Hematopoietic multipotent progenitor cell treated with erythropoietin and hydrocortisone succinate and interleukin-3 and kit ligand, for 6 days (in vitro differentiated cells): ENCODE results near the gene SMC5.
"Not testable (repeated sequence)": the region's sequence is repeated elsewhere in the genome, so short reads cannot be mapped to it uniquely, and the experiment has no call there.

Experiments used
- DNase-seq: peaks from one replicate; pipeline ENCODE4 v3.0.0-alpha.2; 2015

SMC5 gene

DNA sequence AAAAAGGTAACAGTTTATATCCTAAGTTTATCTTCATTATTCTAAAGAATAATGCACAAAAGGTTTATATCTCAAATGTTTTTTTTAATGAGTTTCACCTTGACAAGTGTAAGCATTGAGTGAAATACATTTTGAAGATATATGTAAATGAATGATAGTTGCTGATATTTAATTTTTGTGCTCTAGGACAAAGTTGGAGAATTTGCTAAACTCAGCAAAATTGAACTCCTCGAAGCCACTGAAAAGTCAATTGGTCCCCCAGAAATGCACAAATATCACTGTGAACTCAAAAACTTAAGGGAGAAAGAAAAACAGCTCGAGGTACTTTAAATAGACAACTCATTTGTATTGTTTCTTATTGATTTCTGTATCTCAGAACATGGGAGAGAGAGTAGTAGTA, 19.5 kb downstream of the SMC5 start:
- DNase-seq, result no peak

DNA sequence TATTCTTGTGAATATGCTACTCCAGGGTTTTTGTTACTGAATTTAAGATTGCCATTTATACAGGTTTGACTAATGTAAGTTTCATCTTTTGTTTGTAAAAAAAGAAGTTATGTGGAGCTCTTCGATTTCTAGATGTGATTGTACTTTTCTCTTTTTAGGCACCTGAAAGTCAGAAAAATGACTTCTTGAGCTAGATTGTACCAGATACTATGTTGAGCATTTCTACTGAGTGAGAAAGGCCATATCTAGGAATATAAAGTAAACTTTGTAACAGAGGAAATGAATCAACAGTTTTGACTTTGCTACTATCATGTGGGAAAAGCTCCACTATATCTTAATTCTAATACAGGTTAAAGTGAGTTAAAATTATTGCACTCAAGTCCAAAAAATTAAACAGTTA, 25.1 kb downstream of the SMC5 start:
- no peak for DNase-seq

DNA sequence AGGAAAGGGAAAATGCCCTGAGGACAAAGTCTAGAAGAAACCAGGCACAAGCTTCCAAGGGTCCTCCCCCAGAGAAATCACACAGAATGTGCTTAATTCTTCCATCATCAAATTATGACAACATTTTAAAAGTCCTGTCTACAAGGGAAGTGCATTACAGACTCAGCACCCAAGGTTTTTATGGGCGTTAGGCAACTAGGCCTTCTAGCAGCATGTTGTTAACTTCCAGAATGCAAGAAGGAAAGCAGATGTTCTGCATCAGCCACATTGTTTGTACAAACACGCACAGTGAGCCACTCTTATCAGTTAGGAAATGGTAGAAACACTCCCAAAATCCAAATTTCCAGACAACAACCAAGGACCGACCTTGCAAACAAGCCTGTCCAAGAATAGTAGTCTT, 26.5 kb downstream of the SMC5 start:
- no peak for DNase-seq

DNA sequence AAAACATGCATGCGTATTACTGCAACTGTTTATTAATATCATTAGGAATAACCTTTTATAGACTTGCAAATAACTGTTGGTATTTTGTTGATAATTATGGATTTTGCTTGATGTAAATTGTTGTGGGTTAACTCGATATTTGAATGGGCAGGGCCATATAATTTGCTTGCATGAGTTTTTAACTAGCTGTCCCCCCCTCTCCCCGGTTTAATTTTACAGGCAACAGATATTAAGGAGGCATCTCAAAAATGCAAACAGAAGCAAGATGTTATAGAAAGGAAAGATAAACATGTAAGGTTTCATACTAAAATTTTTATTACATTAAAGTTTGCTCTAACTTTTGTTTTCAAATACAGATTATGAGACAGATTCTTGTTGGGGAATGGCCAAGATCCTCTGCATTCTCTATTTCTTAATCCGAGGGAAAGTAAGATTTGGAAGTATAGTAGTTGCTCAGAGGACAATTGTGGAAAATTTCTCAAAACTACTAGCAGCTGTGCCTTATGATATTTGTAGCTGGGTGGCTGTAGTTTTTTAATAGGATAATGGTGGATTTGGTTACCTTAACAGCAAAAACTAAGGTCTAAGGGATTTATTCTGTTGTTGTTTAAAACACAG, 27.3 kb downstream of the SMC5 start:
- no peak for DNase-seq

DNA sequence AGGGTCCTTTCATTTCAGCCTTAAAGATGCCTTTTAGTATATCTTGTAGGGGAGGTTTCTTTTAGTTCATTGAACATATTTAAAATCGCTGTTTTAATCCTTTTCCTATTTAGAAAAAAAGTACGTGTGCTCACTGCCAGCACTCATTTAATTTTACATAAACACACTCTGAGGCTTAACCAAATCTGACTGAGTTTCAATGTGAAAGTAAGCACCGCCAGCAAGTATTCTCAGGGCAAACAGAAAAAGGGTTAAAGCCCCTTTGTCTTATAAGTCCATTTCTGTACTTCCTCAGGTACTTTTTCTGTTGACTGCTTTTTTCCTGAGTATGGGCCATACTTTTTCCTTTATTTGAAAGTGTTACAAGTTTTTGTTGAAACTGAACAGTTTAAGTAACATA, 31.8 kb downstream of the SMC5 start:
- no peak for DNase-seq

DNA sequence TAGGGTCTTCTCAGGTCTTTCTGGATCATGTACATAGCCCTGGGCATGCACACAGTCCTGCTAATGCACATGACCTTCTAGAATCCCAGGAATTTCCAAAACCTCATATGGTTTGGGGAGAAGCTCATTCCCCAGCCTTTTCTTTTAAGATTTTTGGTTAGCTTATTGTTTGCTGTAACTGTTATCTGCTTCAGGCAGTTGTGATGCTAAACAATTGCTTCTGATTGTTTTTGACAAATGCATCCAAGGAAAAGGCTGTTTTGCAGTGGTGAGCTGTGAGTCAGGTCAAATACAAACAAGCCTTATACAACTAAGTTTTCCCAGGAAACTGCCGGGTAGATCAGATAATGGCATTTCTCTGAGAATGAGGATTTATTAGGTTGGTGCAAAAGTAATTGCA, 32.7 kb downstream of the SMC5 start:
- no peak for DNase-seq

DNA sequence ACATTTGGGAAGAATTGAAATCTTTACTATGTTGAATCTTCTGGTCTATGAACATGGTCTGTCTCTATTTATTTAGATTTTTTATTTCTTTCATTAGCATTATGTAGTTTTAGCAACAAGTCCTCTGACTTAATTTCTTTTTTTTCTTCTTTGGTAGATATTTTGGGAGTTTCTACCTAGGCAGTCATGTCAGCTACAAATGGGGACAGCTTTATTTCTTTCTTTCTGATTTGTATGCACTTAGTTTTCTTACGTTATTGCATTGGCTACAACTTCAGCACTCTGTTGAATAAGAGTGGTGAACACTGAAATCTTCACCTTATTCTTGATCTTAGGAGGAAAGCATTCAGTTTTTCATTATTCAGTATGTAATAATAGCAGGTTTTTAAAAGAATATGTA, 33.5 kb downstream of the SMC5 start:
- DNase-seq, result no peak

DNA sequence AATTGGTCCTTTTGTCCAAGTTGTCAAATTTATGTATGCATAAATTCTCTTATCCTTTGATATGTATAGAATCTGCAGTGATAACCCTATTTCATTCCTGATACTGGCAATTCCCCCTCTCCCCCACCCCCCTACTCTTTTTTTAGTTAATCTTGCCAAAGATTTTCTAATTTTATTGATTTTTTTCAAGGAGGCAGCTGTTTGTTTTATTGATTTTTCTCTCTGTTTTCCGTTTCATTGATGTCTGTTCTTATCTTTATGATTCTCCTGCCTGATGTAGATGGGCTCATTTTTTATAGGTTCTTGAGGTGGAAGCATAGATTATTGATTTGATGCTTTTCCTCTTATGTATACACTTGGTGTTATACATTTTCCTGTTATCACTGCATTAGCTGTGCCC, 34.4 kb downstream of the SMC5 start:
- DNase-seq, result no peak

DNA sequence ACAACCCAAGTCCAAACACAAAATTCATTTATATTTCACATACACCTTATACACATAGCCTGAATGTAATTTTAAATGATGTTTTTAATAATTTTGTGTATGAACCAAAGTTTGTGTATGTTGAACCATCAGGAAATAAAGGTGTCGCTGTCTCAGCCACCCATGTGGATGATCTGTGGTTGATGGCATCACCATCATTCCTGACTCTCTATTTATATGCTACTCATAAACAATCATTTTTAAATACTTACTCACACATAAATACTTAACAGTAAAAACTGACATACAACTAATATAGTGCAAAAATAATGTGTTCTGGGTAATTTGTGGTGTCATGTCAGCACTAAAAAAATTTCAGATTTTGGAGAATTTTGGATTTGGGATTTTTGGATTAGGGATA, 38.4 kb downstream of the SMC5 start:
- DNase-seq, result no peak

DNA sequence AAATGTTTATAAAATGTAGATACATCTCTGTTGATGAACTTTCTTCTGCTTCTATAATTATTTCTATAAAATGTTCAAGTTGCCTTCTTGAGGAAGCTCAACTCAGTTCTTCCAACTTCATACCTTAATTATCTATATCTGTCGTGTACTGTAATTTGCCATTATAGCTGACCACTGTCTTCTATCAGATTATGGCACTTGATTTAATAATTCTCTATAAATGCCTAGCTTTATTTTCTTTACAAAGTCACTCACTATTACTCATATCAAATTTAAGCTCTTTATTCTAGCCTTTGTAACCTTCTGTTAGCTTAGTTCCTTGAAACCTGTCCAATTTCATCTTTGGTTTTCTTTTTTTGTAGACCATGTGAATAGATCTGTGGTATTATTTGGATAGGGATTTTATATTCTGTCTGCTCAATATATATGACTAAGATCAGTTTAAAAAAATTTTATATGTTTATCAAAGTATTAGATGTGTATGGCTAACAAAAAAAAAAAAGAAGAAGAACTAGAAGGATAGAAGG, 39.5 kb downstream of the SMC5 start:
- DNase-seq, result no peak

DNA sequence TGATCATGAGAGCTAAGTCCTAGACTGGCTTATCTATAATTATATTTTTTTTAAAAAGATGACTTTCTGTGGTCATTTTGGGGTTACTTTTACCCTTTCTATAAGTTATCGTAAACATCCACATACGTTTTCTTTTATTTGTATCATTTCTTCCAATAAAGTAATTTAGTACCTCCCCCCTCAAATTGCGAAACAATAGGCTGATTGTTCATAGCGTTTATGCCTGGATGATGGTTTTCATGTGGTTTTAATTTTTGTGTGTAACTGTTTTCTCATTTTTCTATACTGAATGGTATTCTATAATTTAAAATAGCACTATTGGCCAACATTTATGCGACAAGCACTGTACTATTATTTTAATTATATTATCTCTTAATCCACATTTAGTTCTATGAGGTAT, 44.5 kb downstream of the SMC5 start:
- no peak for DNase-seq

DNA sequence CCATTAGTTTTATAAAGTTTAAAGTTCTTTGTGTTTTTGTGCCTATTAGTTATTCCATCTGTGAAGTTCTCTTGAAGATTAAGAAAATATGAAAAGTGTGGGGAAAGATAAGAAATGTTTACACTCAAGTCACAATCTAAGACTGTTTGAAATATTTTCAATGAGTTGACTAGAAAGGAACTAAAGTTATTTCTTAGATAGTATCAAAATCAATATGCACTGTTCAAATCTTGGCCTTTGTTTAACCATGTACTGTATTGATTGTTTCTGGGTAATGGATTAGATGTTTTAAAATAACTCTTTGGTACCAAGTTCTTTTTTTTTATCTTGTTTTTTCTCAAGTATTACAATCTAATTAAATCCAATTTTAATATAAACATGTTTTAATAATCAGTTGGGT, 46.0 kb downstream of the SMC5 start:
- DNase-seq, result no peak

DNA sequence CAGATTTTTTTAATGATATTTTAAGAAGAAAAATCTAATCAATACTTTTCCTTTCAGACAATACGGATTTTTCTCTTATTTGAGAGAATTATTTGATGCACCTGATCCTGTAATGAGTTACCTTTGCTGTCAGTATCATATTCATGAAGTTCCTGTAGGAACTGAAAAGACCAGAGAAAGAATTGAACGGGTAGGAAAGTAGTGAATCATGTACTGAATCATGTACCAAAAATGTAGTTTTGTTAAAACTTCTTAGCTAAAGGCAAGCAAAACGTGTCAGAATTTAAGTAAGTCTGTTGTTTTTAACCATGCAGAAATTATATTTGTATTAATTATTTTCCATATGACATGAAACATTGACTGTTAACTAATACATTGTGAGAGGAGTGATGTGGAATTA, 56.6 kb downstream of the SMC5 start:
- DNase-seq, result no peak

DNA sequence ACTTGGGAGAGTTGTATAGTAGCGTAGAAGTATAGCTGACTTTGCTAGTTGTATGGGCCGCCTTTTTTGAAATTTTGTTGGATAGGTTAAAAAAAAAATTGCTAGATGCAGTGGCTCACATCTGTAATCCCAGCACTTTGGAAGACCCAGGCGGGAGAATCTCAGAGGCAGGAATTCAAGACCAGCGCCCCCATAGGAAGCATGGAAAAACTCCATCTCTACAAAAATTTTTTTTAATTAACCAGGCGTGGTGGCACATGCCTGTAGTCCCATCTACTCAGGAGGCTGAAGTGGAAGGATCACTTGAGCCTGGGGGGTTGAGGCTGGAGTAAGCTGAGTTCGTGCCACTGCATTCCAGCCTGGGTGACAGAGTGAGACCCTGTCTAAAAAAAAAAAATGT, 59.2 kb downstream of the SMC5 start:
- DNase-seq, result no peak

DNA sequence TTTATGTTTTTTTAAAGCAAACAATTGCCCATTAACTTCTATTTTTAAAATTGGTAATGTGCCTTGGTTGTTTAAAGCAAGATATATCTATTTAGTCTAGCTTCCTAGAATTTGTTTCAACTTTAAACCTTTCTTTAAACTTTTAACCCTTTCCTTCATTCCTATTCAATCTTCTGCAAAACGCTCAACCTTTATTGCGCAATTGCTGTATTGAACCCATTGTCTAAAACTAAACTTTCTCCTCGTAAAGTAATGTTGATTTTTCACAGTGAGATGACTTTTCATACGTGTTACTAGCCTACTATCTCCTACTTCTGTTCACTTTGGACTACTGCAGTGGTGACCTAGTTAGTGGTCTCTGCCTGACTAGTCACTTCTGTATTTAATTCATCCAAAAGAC, 63.3 kb downstream of the SMC5 start:
- no peak for DNase-seq

DNA sequence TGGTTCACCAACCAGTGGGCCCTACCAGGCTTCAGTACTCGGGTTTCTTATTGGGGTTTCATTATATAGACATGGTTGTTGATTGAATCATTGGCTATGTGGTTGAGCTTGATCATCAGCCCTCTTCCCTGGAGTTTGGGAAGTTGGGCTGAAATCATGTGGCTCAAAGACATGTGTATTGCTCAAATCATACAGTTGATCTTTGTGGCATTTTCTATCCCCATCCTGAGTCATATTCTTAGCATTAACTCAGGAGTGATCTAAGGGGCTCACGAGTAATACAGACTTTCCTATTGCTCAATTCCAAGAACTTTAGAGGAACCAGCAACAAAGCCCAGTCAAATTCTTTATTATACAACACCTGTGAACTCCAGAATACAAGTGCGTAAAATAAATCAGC, 66.2 kb downstream of the SMC5 start:
- no peak for DNase-seq

DNA sequence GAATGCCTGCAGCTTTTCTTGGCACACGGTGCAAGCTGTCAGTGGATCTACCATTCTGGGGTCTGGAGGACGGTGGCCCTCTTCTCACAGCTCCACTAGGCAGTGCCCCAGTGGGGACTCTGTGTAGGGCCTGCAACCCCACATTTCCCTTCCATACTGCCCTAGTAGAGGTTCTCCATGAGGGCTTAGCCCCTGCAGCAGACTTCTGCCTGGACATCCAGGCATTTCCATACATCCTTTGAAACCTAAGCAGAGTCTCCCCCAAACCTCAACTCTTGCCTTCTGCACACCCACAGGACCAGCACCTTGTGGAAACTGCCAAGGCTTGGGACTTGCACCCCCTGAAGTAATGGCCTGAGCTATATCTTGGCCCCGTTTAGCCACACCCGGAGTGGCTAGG, 69.8 kb downstream of the SMC5 start:
- DNase-seq, result not testable (repeated sequence)

DNA sequence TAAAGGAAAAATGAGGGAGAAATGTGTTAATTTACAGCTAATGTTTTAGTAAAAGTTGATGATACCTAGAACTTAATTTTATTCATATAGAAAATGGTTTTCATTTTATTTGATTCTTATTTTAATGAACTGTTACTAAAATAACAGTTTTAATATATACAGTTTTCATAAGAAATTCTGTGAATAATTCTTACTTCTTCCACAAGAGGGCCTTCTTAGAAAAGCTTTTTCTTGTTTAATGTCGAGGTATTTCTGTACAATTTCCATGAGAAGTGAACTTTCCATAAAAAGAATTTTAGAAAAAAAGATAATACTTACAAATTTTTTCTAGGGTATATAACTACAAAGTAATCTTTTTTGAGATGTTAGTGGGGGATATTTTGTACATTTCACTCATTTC, 81.8 kb downstream of the SMC5 start:
- DNase-seq, result peak; percentile 79

DNA sequence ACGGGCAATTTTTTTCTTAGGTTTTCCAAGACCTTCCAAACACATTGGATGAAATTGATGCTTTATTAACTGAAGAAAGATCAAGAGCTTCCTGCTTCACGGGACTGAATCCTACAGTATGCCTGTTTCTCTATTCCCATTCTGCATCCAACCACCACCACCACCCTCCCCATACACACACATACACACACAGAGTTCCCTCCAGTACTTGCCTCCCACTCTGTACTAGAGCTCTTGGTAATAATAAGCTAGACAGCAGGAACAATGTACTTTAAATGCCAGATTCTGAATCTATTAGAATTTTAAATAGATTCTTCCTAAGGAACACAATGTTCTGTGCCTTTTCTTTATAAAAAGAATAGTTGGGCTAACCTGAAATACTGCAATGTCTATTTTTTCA, 88.3 kb downstream of the SMC5 start:
- no peak for DNase-seq

DNA sequence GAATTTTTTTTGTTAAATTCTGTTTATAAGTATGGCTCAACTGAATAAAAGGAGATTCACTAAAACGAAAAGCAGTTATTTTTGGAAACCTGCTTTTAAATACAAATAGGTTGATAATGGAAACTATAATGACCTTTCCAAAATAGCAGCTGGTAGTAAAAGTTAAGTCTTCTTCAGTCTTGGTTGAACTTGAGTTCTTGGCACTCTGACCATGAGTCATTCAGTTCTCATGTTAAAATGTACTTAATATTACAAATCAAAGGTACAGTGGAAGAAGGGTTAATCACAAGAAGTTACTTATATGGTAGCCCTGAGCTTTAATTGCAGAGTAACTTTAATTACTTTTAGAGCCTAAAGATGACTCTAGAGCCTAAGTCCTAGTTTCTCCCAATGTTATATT, 93.6 kb downstream of the SMC5 start:
- DNase-seq, result no peak

DNA sequence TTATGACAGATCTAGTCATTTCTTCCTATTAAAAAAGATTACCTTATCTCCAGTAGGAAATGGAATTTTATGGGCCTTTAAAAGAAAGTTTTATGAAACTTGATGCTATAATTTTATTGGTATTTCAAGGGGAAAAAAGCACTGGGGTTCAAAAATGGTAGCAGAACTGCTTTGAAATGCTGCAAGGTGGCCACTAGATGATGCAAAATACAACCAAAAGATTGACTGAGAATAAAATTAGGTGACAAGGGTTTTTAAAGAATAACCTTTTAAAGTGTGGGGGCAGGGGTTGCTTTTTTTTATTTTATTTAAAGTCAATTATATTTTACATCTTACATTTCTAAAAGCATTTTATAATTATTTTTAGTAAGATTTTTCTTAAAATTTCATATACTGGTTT, 94.0 kb downstream of the SMC5 start:
- peak; percentile 36 for DNase-seq

DNA sequence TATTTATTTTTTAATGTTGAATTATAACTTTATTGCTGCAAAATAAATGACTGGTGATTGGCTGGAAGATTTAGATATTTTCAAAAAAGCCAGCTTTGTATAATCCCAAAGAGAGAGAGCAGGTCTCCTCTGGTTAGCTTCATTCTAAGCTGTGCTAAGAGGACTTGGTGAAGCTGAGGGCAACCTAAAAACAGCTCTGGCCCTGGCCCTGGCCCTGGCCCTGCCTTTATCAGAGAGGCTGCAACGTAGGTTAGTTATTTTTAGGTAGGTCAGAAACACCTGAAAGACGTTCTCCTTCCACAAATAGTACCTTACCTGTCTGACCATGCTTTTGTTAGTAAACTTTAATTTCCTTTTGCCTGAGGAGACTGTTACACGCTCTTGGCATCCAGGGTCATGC, 97.0 kb downstream of the SMC5 start:
- no peak for DNase-seq

DNA sequence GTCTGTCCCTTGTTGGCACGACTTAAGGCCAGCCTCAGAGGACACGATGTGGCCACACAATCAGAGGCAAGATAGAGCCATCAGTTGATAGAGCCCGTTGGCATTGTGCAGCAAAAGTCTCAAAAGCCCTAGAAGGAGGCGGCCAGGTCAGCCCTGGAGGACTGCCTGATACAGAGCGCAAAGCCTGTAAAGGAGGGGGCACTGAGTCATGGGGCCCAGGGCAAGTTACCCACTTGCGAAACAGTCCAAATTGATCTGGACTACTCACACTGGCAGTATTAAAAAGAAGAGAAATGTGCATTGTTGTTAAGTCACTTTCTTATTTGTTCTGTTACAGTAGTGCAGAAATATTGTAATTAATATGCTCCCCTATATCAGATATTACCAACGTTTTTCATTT, 104.2 kb downstream of the SMC5 start:
- no peak for DNase-seq

DNA sequence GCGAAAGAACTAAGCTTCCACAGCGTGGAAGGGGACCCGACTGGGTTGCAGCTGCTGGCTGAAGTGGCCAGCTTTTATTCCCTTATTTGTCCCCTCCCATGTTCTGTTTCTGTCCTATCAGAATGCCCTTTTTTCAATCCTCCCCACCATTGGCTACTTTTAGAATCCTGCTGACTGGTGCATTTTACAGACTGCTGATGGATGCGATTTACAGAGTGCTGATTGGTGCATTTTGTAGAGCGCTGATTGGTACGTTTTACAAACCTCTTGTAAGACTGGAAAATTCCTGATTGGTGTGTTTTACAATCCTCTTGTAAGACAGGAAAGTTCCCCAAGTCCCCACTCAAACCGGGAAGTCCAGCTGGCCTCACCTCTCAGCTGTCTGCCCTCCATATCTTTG, 105.0 kb downstream of the SMC5 start:
- no peak for DNase-seq

DNA sequence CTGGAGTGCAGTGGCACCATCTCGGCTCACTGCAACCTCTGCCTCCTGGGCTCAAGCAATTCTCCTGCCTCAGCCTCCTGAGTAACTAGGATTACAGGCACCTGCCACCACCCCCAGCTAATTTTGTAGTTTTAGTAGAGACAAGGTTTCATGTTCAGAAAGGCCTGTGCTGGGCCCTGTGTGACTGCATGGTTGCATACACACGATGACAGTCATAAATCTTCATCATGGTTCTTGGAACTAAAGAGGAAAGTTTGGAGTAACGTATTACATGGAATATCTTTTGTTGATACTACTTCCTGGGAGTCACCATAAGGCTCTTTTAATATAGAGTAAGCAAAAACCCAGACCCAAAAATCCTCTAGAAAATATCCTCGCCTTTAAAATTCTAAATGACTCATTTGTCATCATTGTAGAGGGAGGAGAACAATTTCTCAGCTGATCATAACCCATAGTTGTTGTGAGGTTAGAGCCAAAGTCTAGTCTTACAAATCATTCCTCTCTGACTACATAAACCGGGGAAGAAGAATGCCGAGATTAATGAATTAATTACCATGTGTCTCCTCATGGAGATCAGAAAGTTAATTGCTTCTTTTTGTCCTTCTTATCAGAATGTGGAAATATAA, 108.6 kb downstream of the SMC5 start:
- no peak for DNase-seq
